LNCaP clone FGC (cell line): ENCODE results near the gene CA10.

Experiments
- DNase-seq: peaks from one replicate; pipeline ENCODE4 v3.0.0-alpha.2; 2011; ENCODE audit warnings: low read depth
- H3K4me3 ChIP-seq: 2 replicates; pipeline ENCODE4 v1.5.1; 2011; ENCODE audit warnings: mild to moderate bottlenecking, low read depth, low read length, control low read depth
- CTCF ChIP-seq: IDR thresholded peaks from 2 replicates; pipeline ENCODE4 v1.5.1; 2012; ENCODE audit warnings: mild to moderate bottlenecking; ENCODE audit not compliant: control insufficient read depth, insufficient read depth; ENCODE audit errors: extremely low read depth

Gene CA10

DNA sequence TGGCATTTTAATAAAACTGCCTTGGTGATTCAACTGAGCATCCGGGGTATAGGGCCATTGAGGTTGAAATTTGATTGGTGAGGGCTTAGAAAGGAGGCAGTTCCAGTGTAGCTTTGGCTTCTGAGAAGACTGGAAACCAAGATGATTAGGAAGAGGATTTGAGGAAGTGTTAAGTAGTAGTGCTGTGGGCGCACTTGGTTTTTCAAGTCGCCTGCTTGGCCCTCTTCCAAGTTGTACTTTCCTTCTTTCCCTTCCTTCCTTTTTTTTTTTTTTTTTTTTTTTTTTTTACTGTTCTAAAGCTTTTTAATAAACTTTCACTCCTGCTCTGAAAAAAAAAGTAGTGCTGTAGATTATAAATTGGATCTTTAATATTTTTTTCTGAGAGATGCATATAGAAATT, 577.6 kb downstream of the CA10 start:
- H3K4me3 ChIP-seq: no peak overlapping the region
- DNase-seq: no peak
- TF ChIP-seq CTCF: no peak
